ENCODE results near the gene MARK1. TPM values are rescaled to one million over a fixed set of nuclear protein-coding genes. Genes with fewer than 3 reads are reported as not detected.

MARK1 gene
- total and polyA plus RNA-seq, 2 of the 13 experiments (the other 11 are each of a cell fraction or from before 2014, with no cell fraction given), result not detected

DNA sequence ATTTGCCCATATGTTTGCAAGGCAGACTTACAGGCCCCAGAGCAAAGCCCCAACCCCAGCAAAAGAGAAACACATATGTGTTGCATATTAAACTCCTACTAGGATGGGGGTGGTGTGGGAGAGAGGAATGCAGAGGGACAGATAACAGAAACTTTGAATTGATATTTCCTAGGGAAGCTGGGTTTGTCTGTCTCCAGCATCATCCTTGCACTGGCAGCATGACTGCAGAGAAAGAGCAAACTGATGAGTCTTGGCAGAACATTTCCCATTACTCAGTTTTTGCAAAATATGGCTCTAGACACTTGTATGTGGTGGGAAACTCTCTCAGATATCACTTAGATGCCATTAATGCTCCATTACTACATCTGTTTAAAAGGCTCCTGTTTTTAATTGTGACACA, 43.8 kb upstream of the MARK1 start (continued):
- TF ChIP-seq ZNF407 (CRISPR knock-in tag; IDR thresholded peaks at IDR 0.05; ENCODE audit: not compliant biosample characterization) (no peak), ZBTB38 (CRISPR knock-in tag; IDR thresholded peaks at IDR 0.05) (no peak), REXO4 (CRISPR knock-in tag; IDR thresholded peaks at IDR 0.05; ENCODE audit: borderline replicate concordance) (no peak), ZNF615 (CRISPR knock-in tag; IDR thresholded peaks at IDR 0.05; ENCODE audit: borderline replicate concordance) (no peak), ZNF414 (CRISPR knock-in tag; IDR thresholded peaks at IDR 0.05) (no peak), WIZ (CRISPR knock-in tag; IDR thresholded peaks at IDR 0.05) (no peak)
